HG03095 (cell line): Measurements from ENCODE around the gene RHOBTB3.

Experiments
- ATAC-seq: cut with Tn5 transposase; IDR thresholded peaks from one replicate; pipeline ENCODE4 v1.9.1; 2021; ENCODE audit warnings: moderate library complexity; ENCODE audit not compliant: unreplicated experiment

The RHOBTB3 gene

GRCh38 chr5:95730011-95730700 lies 980 bp upstream of the RHOBTB3 start:
- ATAC-seq = no peak

- peak; percentile 26 for ATAC-seq
These were observed 727 bp downstream of the RHOBTB3 start for GRCh38 chr5:95731571-95732554.

- ATAC-seq = no peak
These were observed 2.0 kb downstream of the RHOBTB3 start for GRCh38 chr5:95733107-95733665.

- no peak for ATAC-seq
These were observed 3.1 kb downstream of the RHOBTB3 start for GRCh38 chr5:95734187-95734586.

- ATAC-seq = no peak
These were observed 3.8 kb downstream of the RHOBTB3 start for GRCh38 chr5:95734906-95735305.

GRCh38 chr5:95735406-95735805 lies 4.3 kb downstream of the RHOBTB3 start:
- ATAC-seq = no peak

- no peak for ATAC-seq
These were observed 6.9 kb downstream of the RHOBTB3 start for GRCh38 chr5:95738072-95738471.

GRCh38 chr5:95738834-95739233 lies 7.7 kb downstream of the RHOBTB3 start:
- ATAC-seq = no peak

GRCh38 chr5:95739857-95740256 lies 8.7 kb downstream of the RHOBTB3 start:
- no peak for ATAC-seq

GRCh38 chr5:95741458-95741857 lies 10.3 kb downstream of the RHOBTB3 start:
- ATAC-seq = no peak

- ATAC-seq = no peak
These were observed 12.1 kb downstream of the RHOBTB3 start for GRCh38 chr5:95743232-95743631.

GRCh38 chr5:95743877-95744276 lies 12.7 kb downstream of the RHOBTB3 start:
- no peak for ATAC-seq

GRCh38 chr5:95746194-95746593 lies 15.1 kb downstream of the RHOBTB3 start:
- no peak for ATAC-seq

GRCh38 chr5:95746722-95747679 lies 15.9 kb downstream of the RHOBTB3 start:
- ATAC-seq = no peak

GRCh38 chr5:95748133-95748532 lies 17.0 kb downstream of the RHOBTB3 start:
- no peak for ATAC-seq

GRCh38 chr5:95754545-95754944 lies 23.4 kb downstream of the RHOBTB3 start:
- ATAC-seq = no peak

GRCh38 chr5:95759005-95759404 lies 27.9 kb downstream of the RHOBTB3 start:
- no peak for ATAC-seq

- no peak for ATAC-seq
These were observed 28.5 kb downstream of the RHOBTB3 start for GRCh38 chr5:95759634-95760033.

- peak; percentile 92 for ATAC-seq
These were observed 29.4 kb downstream of the RHOBTB3 start for GRCh38 chr5:95760273-95761191.
